ENCODE data around the gene PRR14L. TPM values are rescaled to one million over a fixed set of nuclear protein-coding genes. Genes with fewer than 3 reads are reported as not detected.
"Not testable (repeated sequence)": the region's sequence is repeated elsewhere in the genome, so short reads cannot be mapped to it uniquely, and the experiment has no call there.

The PRR14L gene
- total RNA-seq, 1 donor from 2014 or later, result 48.2 TPM

DNA sequence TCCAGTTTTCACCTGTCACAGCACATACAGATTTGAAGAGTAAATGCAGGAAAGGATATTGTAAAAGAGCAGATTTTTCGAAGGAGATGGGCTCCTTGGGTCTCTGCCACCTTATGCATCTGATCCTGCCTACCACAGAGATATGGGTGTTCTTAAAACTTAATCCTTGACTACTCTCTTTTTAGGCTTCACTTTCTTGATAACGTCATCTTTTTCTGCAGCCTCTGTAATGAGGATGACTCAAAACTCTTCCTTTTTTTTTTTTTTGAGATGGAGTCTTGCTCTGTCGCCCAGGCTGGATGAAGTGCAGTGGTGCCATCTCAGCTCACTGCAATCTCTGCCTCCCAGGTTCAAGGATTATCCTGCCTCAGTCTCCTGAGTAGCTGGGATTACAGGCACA is 7.8 kb downstream of the PRR14L start:
- peaks cover 12% of the 10 kb centered on the region for H3K36me3 Mint-ChIP-seq (ENCODE audit: unreplicated experiment)
- TF ChIP-seq, protein P1, sequence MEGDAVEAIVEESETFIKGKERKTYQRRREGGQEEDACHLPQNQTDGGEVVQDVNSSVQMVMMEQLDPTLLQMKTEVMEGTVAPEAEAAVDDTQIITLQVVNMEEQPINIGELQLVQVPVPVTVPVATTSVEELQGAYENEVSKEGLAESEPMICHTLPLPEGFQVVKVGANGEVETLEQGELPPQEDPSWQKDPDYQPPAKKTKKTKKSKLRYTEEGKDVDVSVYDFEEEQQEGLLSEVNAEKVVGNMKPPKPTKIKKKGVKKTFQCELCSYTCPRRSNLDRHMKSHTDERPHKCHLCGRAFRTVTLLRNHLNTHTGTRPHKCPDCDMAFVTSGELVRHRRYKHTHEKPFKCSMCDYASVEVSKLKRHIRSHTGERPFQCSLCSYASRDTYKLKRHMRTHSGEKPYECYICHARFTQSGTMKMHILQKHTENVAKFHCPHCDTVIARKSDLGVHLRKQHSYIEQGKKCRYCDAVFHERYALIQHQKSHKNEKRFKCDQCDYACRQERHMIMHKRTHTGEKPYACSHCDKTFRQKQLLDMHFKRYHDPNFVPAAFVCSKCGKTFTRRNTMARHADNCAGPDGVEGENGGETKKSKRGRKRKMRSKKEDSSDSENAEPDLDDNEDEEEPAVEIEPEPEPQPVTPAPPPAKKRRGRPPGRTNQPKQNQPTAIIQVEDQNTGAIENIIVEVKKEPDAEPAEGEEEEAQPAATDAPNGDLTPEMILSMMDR (IDR thresholded peaks at IDR 0.05), result no peak

DNA sequence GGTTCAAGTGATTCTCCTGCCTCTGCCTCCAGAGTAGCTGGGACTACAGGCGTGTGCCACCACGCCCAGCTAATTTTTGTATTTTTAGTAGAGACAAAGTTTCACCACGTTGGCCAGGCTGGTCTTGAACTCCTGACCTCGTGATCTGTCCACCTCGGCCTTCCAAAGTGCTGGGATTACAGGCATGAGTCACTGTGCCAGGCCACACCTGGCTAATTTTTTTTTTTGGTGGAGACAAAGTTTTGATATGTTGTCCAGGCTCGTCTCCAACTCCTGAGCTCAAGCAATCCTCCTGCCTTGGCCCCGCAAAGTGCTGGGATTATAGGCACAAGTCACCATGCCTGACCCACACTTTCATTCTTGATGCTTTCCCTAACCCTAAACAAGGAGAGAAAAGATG is 9.6 kb downstream of the PRR14L start:
- H3K36me3 Mint-ChIP-seq (ENCODE audit: unreplicated experiment); H3K4me3 Mint-ChIP-seq (ENCODE audit: unreplicated experiment); H3K27me3 Mint-ChIP-seq (ENCODE audit: unreplicated experiment); H3K27ac Mint-ChIP-seq (ENCODE audit: unreplicated experiment); H3K4me1 Mint-ChIP-seq (ENCODE audit: unreplicated experiment); DNase-seq (ENCODE audit: extremely low spot score, unreplicated experiment); H3K9me3 Mint-ChIP-seq (ENCODE audit: unreplicated experiment): not testable (repeated sequence)

More for the DNA sequence above, 7.8 kb downstream of the PRR14L start:
- Mint-ChIP-seq H3K4me3 (ENCODE audit: unreplicated experiment) (no peak overlapping the region), H3K27ac (ENCODE audit: unreplicated experiment) (no peak overlapping the region), H3K9me3 (ENCODE audit: unreplicated experiment) (no peaks in the 10 kb centered on the region), H3K27me3 (ENCODE audit: unreplicated experiment) (no peaks in the 10 kb centered on the region), H3K4me1 (ENCODE audit: unreplicated experiment) (peaks cover 10% of the 10 kb centered on the region)
- no peak for DNase-seq (ENCODE audit: extremely low spot score, unreplicated experiment)

DNA sequence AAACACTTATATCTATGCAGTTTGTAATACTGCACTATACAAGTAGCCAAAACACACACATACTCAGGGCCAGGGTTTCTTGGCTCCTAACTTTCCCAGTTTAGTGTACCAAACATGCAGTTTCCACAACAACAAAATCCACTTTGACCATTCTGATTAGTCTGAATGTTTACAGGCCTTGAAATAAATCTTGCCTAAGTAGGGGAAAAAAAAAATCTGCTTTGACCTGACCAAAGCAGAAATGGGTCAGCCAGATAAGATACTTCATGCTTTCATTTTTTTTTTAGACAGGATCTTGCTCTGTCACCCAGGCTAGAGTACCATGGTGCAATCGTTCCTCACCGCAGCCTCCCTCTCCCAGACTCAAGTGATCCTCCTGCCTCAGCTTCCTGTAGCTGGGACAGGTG is 10.1 kb downstream of the PRR14L start:
- H3K27ac Mint-ChIP-seq (ENCODE audit: unreplicated experiment), result no peak overlapping the region
- peaks cover 11% of the 10 kb centered on the region for H3K36me3 Mint-ChIP-seq (ENCODE audit: unreplicated experiment)
- H3K4me1 Mint-ChIP-seq (ENCODE audit: unreplicated experiment), result peaks cover 5% of the 10 kb centered on the region
- TF ChIP-seq, protein P1 (IDR thresholded peaks at IDR 0.05), result no peak
- no peaks in the 10 kb centered on the region for H3K9me3 Mint-ChIP-seq (ENCODE audit: unreplicated experiment)
- no peak overlapping the region for H3K4me3 Mint-ChIP-seq (ENCODE audit: unreplicated experiment)
- no peaks in the 10 kb centered on the region for H3K27me3 Mint-ChIP-seq (ENCODE audit: unreplicated experiment)
- no peak for DNase-seq (ENCODE audit: extremely low spot score, unreplicated experiment)

DNA sequence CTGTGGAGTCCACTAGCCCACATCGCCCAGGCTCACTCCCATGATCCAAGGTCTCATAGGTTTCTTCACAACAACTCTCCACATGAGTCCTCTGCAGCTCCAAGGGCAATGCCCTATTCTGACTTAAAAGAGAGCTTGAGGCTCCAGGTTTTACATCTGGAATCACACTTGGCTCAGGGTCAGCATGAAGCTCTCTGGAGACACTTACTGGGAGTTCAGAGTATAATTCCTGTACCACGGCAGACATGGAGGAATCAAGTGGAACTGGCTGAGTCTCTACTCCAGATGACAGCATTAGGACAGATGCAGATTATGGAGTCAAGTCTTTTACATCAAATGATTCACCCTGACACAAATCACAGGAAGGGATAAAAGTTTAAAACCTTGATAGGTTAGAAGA is 11.4 kb downstream of the PRR14L start:
- H3K36me3 Mint-ChIP-seq (ENCODE audit: unreplicated experiment), result peaks cover 21% of the 10 kb centered on the region
- TF ChIP-seq, protein P1 (IDR thresholded peaks at IDR 0.05), result no peak
- H3K9me3 Mint-ChIP-seq (ENCODE audit: unreplicated experiment), result no peaks in the 10 kb centered on the region
- no peaks in the 10 kb centered on the region for H3K27me3 Mint-ChIP-seq (ENCODE audit: unreplicated experiment)
- H3K27ac Mint-ChIP-seq (ENCODE audit: unreplicated experiment), result no peak overlapping the region
- DNase-seq (ENCODE audit: extremely low spot score, unreplicated experiment), result no peak
- no peak overlapping the region for H3K4me3 Mint-ChIP-seq (ENCODE audit: unreplicated experiment)
- H3K4me1 Mint-ChIP-seq (ENCODE audit: unreplicated experiment), result peaks cover 5% of the 10 kb centered on the region

DNA sequence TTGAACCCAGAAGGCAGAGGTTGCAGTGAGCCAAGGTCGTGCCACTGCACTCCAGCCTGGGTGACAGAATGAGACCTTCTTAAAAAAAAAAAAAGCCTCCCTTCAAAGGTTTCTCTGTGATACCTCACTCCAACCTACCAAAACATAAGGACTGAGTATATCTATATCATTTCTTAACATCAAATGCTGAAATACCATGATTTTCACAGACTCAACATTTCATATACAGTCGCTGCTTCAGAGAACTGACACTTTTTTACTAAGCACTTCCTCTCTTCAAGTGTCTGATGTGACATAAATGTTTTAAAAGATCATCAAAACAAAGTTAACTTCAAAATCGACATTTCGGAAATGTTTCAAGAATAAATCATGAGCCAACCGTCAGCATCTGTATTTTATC is 12.0 kb downstream of the PRR14L start:
- DNase-seq (ENCODE audit: extremely low spot score, unreplicated experiment), result no peak
- no peak overlapping the region for H3K4me3 Mint-ChIP-seq (ENCODE audit: unreplicated experiment)
- peaks cover 21% of the 10 kb centered on the region for H3K36me3 Mint-ChIP-seq (ENCODE audit: unreplicated experiment)
- peaks cover 5% of the 10 kb centered on the region for H3K4me1 Mint-ChIP-seq (ENCODE audit: unreplicated experiment)
- TF ChIP-seq, protein P1 (IDR thresholded peaks at IDR 0.05), result no peak
- no peak overlapping the region for H3K27ac Mint-ChIP-seq (ENCODE audit: unreplicated experiment)
- no peaks in the 10 kb centered on the region for H3K27me3 Mint-ChIP-seq (ENCODE audit: unreplicated experiment)
- no peaks in the 10 kb centered on the region for H3K9me3 Mint-ChIP-seq (ENCODE audit: unreplicated experiment)

DNA sequence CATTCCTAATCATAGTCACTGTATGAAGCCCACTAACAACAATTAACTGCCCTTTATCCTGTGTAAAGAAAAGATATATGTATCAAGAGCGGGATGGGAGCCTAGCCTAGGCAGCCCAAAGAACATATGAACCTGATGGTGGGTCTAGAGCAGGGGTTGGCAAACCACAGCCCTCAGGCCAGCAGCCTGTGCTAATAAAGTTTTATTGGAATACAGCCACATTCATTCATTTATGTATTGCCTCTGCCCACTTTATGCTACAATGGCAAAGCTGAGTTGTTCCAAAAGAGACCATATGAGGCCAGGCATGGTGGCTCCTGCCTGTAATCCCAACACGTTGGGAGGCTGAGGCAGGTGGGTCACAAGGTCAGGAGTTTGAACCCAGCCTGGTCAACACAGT is 13.5 kb downstream of the PRR14L start:
- Mint-ChIP-seq H3K4me1 (ENCODE audit: unreplicated experiment) (peaks cover 5% of the 10 kb centered on the region), H3K4me3 (ENCODE audit: unreplicated experiment) (no peak overlapping the region), H3K9me3 (ENCODE audit: unreplicated experiment) (no peaks in the 10 kb centered on the region), H3K36me3 (ENCODE audit: unreplicated experiment) (peaks cover 21% of the 10 kb centered on the region), H3K27me3 (ENCODE audit: unreplicated experiment) (no peaks in the 10 kb centered on the region), H3K27ac (ENCODE audit: unreplicated experiment) (no peak overlapping the region)
- TF ChIP-seq, protein P1 (IDR thresholded peaks at IDR 0.05), result no peak
- no peak for DNase-seq (ENCODE audit: extremely low spot score, unreplicated experiment)

Data from osteocyte (in vitro differentiated cells).